Keratinocyte (primary cell): ENCODE data around the gene USP34. TPM values are rescaled to one million over a fixed set of nuclear protein-coding genes. Genes with fewer than 3 reads are reported as not detected.
A peak's percentile ranks its signal among the peaks of the same experiment; 100 is the strongest.

ENCODE experiments used
- DNase-seq: peaks from one replicate; pipeline ENCODE4 v3.0.0-alpha.2; 2011; ENCODE audit warnings: low read depth, missing footprints, low spot score
- FAIRE-seq: peaks from 2 replicates; lab custom pipeline; 2011; peaks lifted over from hg19 to GRCh38; lab: Jason Lieb, UNC
- H2AFZ ChIP-seq: 2 replicates; pipeline ENCODE4 v1.6.0; 2012; ENCODE audit warnings: low read length, control low read depth, inconsistent platforms; ENCODE audit not compliant: control insufficient read depth
- H3K27ac ChIP-seq: 2 replicates; pipeline ENCODE4 v1.5.1; 2011; ENCODE audit warnings: low read length; ENCODE audit not compliant: control insufficient read depth, insufficient read depth
- H3K27me3 ChIP-seq: 3 replicates; pipeline ENCODE4 v1.6.0; 2011; ENCODE audit warnings: low read length; ENCODE audit not compliant: control insufficient read depth, insufficient read depth; ENCODE audit errors: extremely low read depth
- H3K36me3 ChIP-seq, 2 experiments: 2 replicates in 1 of 2; 3 replicates in 1 of 2; pipeline ENCODE4 v1.5.1; 2011; ENCODE audit warnings: low read length in 2 of 2, mild to moderate bottlenecking in 1 of 2; ENCODE audit not compliant: control insufficient read depth in 2 of 2, insufficient read depth in 2 of 2; ENCODE audit errors: extremely low read depth in 1 of 2
- H3K4me1 ChIP-seq: 3 replicates; pipeline ENCODE4 v1.5.1; 2011; ENCODE audit warnings: low read length; ENCODE audit not compliant: control insufficient read depth, insufficient read depth; ENCODE audit errors: extremely low read depth
- H3K4me2 ChIP-seq: 3 replicates; pipeline ENCODE4 v1.6.0; 2011; ENCODE audit warnings: low read depth, low read length; ENCODE audit not compliant: control insufficient read depth, insufficient read depth; ENCODE audit errors: extremely low read depth
- H3K4me3 ChIP-seq, 3 experiments: fragments of 200-600 bp in 1 of 3; sonication (generic) in 1 of 3; 2 replicates in 2 of 3; 3 replicates in 1 of 3; pipeline ENCODE4 v1.5.1; 2011 to 2016; ENCODE audit warnings: low read length in 3 of 3, mild to moderate bottlenecking in 3 of 3, control low read depth in 2 of 3, inconsistent platforms in 1 of 3, low read depth in 1 of 3, mixed read lengths in 1 of 3, mixed run types in 1 of 3, moderate library complexity in 1 of 3; ENCODE audit not compliant: control insufficient read depth in 2 of 3, insufficient read depth in 2 of 3; ENCODE audit errors: extremely low read depth in 1 of 3
- H3K79me2 ChIP-seq: 2 replicates; pipeline ENCODE4 v1.6.0; 2012; ENCODE audit warnings: low read length; ENCODE audit not compliant: control insufficient read depth, insufficient read depth
- H3K9ac ChIP-seq: 3 replicates; pipeline ENCODE4 v1.6.0; 2011; ENCODE audit warnings: low read length; ENCODE audit not compliant: control insufficient read depth, insufficient read depth; ENCODE audit errors: extremely low read depth
- H3K9me1 ChIP-seq: 3 replicates; pipeline ENCODE4 v1.6.0; 2011; ENCODE audit warnings: low read length; ENCODE audit not compliant: control insufficient read depth, insufficient read depth; ENCODE audit errors: extremely low read depth
- H3K9me3 ChIP-seq: 2 replicates; pipeline ENCODE4 v1.5.1; 2012; ENCODE audit warnings: low read depth, low read length; ENCODE audit not compliant: control insufficient read depth
- H4K20me1 ChIP-seq: 3 replicates; pipeline ENCODE4 v1.6.0; 2011; ENCODE audit warnings: low read length; ENCODE audit not compliant: control insufficient read depth, insufficient read depth; ENCODE audit errors: extremely low read depth
- EZH2 ChIP-seq: IDR thresholded peaks from one replicate; pipeline ENCODE4 v1.6.1; 2012; ENCODE audit warnings: inconsistent platforms, mild to moderate bottlenecking, low read length, moderate library complexity
- dilution Hi-C: fragments of 300-500 bp; cut with MboI; formaldehyde crosslinking; loops from one replicate; pipeline ENCODE4 v1.7.0; 2020; ENCODE audit warnings: low sequenced_read_pairs; ENCODE audit not compliant: extremely low pct_ligation_motif_present
- polyA plus RNA-seq, 5 experiments: library from polyadenylated mRNA; depleted of rRNA in 3 of 5; stranded (reverse) in 3 of 5; stranded (forward) in 1 of 5; unstranded in 1 of 5; fragments of >200 nt; gene quantifications; 1 replicate in 1 of 5; 2 replicates in 3 of 5; 3 replicates in 1 of 5; pipeline versions ENCODE4 v1.2.1 to v1.2.3, GENCODE V29; 2011 to 2012; ENCODE audit warnings: missing spikeins in 2 of 5, low read depth in 1 of 5, low replicate concordance in 1 of 5
- TF ChIP-seq, protein P1 (sequence below), 3 experiments: IDR thresholded peaks in 1 of 3; conservative IDR thresholded peaks in 1 of 3; optimal IDR thresholded peaks in 1 of 3; 2 replicates in 2 of 3; 3 replicates in 1 of 3; pipeline versions ENCODE3 to v1.5.1; 2011; ENCODE audit warnings: low read length in 3 of 3, mild to moderate bottlenecking in 3 of 3, moderate library complexity in 2 of 3, control low read depth in 1 of 3, inconsistent platforms in 1 of 3; ENCODE audit not compliant: insufficient read depth in 2 of 3; ENCODE audit errors: extremely low read depth in 1 of 3

The USP34 gene
- polyA plus RNA-seq, 1 donor (not counting 4 experiments of a cell fraction or from before 2014, with no cell fraction given), result 54.7 TPM

DNA sequence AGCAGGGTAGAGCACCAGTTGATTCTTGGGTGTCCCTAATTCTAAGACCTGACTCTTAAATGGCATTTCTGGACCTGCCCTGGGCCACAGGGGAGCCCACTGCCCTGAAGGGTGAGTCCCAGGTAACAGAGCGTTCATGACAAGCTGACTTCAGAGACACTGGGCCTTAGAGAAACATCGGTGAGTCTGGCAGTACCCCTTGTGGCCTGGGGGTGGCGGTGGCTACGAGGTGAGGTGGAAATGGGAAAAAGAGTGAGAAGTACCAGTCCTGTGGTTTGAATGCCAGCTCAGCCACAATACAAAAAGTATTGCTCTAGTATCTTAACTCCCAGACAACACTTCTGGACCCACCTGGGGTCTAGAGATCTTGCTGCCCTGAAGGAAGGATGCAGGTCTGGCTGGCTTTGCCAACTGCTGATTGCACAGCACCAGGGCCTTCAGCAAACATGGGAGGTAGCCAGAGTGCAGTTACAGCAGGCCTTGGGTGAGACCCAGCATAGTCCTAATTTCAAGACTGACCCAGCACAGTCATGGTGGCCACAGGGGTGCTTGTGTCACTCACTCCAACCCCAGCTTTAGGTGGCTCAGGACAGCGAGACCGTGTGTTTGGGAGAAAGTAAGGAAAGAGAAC lies 44.5 kb downstream of the USP34 start:
- H3K79me2 ChIP-seq, result peaks cover 98% of the 10 kb centered on the region
- H3K9ac ChIP-seq, result no peak overlapping the region
- TF ChIP-seq, protein P1, sequence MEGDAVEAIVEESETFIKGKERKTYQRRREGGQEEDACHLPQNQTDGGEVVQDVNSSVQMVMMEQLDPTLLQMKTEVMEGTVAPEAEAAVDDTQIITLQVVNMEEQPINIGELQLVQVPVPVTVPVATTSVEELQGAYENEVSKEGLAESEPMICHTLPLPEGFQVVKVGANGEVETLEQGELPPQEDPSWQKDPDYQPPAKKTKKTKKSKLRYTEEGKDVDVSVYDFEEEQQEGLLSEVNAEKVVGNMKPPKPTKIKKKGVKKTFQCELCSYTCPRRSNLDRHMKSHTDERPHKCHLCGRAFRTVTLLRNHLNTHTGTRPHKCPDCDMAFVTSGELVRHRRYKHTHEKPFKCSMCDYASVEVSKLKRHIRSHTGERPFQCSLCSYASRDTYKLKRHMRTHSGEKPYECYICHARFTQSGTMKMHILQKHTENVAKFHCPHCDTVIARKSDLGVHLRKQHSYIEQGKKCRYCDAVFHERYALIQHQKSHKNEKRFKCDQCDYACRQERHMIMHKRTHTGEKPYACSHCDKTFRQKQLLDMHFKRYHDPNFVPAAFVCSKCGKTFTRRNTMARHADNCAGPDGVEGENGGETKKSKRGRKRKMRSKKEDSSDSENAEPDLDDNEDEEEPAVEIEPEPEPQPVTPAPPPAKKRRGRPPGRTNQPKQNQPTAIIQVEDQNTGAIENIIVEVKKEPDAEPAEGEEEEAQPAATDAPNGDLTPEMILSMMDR (optimal IDR thresholded peaks at IDR 0.05 in 1 of 3, IDR thresholded peaks at IDR 0.05 in 1 of 3, conservative IDR thresholded peaks at IDR 0.05 in 1 of 3; ENCODE audit: extremely low read depth in 1 of 3, insufficient read depth in 2 of 3, low read length in 3 of 3), result peak; percentile 64 to 80 (median 70)
- no peak for TF ChIP-seq EZH2
- peaks cover 7% of the 10 kb centered on the region for H3K9me1 ChIP-seq
- FAIRE-seq (no peak), DNase-seq (no peak)
- H3K4me3 ChIP-seq, result no peak overlapping the region
- H3K9me3 ChIP-seq, result no peaks in the 10 kb centered on the region
- no peaks in the 10 kb centered on the region for H3K36me3 ChIP-seq
- H4K20me1 ChIP-seq, result peaks cover 34% of the 10 kb centered on the region
- H3K27me3 ChIP-seq, result no peaks in the 10 kb centered on the region
- dilution Hi-C loops, result no loop called here
- no peak overlapping the region for H3K4me2 ChIP-seq
- peaks cover 18% of the 10 kb centered on the region for H3K4me1 ChIP-seq
- no peak overlapping the region for H2AFZ ChIP-seq
- H3K27ac ChIP-seq, result peak overlapping the region; percentile 5

DNA sequence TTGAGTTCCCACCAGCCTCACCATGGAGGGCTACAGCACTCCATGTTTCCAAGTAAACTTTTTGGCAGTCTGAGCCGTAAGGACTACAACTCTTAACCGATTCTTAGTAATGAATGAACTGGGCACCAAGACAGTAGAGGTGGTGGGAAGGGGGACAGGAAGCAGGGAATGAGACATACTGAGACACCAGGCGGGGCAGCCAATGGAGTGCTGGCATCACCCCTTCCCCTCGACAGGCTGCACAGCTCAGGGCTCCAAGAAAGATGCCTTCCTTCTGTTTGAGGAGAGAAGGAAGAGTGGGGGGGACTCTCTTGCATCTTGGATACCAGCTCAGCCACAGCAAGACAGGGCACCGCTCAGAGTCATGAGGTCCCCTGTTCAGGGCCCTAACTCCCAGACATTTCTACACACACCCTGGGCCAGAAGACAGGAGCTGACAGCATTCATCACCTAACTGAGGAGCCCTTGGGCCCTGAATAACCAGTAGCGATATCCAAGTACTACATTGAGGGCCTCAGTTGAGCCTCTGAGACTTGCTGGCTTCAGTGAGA lies 45.2 kb downstream of the USP34 start:
- dilution Hi-C loops, result no loop called here
- Histone ChIP-seq H2AFZ (no peak overlapping the region), H4K20me1 (peaks cover 34% of the 10 kb centered on the region), H3K4me3 (no peak overlapping the region), H3K9me1 (peaks cover 7% of the 10 kb centered on the region), H3K9ac (no peak overlapping the region), H3K27ac (peak overlapping the region; percentile 5), H3K36me3 (no peaks in the 10 kb centered on the region), H3K4me2 (no peak overlapping the region), H3K79me2 (peaks cover 98% of the 10 kb centered on the region), H3K27me3 (no peaks in the 10 kb centered on the region), H3K9me3 (no peaks in the 10 kb centered on the region), H3K4me1 (peaks cover 18% of the 10 kb centered on the region)
- no peak for DNase-seq
- no peak for TF ChIP-seq EZH2
- TF ChIP-seq, protein P1 (optimal IDR thresholded peaks at IDR 0.05 in 1 of 3, IDR thresholded peaks at IDR 0.05 in 1 of 3, conservative IDR thresholded peaks at IDR 0.05 in 1 of 3; ENCODE audit: extremely low read depth in 1 of 3, insufficient read depth in 2 of 3, low read length in 3 of 3), result no peak
- FAIRE-seq, result no peak
